ENCODE results near the gene DDI1.

Gene DDI1

DNA sequence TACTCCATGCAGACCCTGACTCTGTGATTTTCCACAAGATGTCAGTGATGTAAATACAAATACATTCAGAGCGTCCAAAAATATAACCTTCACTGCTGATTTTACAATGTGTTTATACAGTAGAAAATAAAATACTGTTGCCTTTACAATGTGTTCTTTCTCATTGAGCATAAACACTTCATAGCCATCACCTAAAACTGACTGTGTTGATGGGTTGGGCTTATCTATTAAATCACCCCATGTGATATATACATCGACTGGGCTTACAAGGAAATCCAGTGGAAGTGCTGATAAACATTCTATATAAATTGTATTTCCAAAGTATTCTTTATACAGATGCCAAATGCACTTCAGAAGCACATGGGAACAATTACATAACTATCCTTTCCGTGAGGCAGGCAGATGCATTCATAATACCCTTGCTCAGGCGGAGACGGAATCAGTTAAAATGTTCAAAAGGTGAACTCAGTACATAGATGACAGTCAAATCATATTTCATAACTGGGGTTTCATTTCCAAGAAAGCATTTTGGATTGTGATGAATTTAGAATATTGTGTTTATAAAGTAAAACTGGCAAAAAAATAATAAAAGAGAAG is 27.7 kb downstream of the DDI1 start:
- Histone ChIP-seq H3K79me1 (ENCODE audit: low read length) (no peaks in the 10 kb centered on the region), H2BK120ac (ENCODE audit: insufficient read depth, low read length, poor library complexity) (no peak overlapping the region), H3K79me2 (ENCODE audit: control insufficient read depth, insufficient read depth, low read length, poor library complexity) (no peaks in the 10 kb centered on the region), H4K8ac (ENCODE audit: low read depth, low read length) (no peak overlapping the region), H2AFZ (ENCODE audit: insufficient read depth, low read length, poor library complexity) (no peak overlapping the region), H2AK5ac (ENCODE audit: low read length) (no peak overlapping the region), H3K14ac (ENCODE audit: low read length) (no peak overlapping the region), H3K9me3 (ENCODE audit: insufficient read depth, low read depth, low read length) (no peaks in the 10 kb centered on the region), H4K12ac (ENCODE audit: low read depth, low read length) (no peak overlapping the region), H3K27ac (ENCODE audit: low read depth, low read length) (no peak overlapping the region), H4K91ac (ENCODE audit: low read depth, low read length) (no peak overlapping the region), H3K27me3 (ENCODE audit: insufficient read depth, low read length) (no peaks in the 10 kb centered on the region), H3K18ac (ENCODE audit: low read length) (no peak overlapping the region), H3K4ac (ENCODE audit: low read depth, low read length) (no peak overlapping the region), H3K4me2 (ENCODE audit: low read length) (no peak overlapping the region), H3K9ac (ENCODE audit: low read length) (no peak overlapping the region), H3K4me1 (ENCODE audit: control insufficient read depth in 1 of 2, insufficient read depth in 2 of 2, low read length in 2 of 2) (no peaks in the 10 kb centered on the region), H3K36me3 (ENCODE audit: control insufficient read depth in 1 of 2, insufficient read depth in 2 of 2, low read length in 2 of 2) (no peaks in the 10 kb centered on the region), H3K23ac (ENCODE audit: low read length) (no peak overlapping the region), H3K4me3 (ENCODE audit: low read depth, low read length) (no peak overlapping the region), H2BK5ac (ENCODE audit: low read depth, low read length, poor library complexity) (no peak overlapping the region), H2BK12ac (ENCODE audit: low read length) (no peak overlapping the region)
- DNase-seq: no peak
- no CpG with 5 or more reads among the region's 5 CpGs for WGBS (ENCODE audit: extremely low coverage, insufficient coverage, insufficient read length)

DNA sequence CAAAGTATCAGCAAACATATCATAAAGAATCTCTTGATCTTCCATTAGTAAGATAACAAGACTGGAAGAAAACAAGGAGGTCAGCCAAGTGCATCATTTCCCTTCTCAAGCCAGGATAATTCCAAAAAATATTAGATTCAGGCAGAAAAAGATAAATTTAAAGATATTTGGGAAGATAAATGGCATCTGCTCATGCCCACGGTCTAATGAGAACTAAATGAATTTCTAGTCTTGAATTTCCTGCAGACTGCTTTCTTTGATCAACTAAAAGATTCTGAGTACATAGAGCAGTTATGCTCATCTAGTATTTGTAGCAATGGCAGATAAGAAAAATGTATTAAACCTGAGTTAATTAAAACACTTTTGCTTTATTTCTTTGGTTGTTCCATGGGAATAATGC is 31.1 kb downstream of the DDI1 start:
- WGBS (ENCODE audit: extremely low coverage, insufficient coverage, insufficient read length): no CpG with 5 or more reads among the region's 1 CpG
- H3K79me1 ChIP-seq (ENCODE audit: low read length): no peaks in the 10 kb centered on the region
- H3K79me2 ChIP-seq (ENCODE audit: control insufficient read depth, insufficient read depth, low read length, poor library complexity): no peaks in the 10 kb centered on the region
- no peak overlapping the region for H4K8ac ChIP-seq (ENCODE audit: low read depth, low read length)
- H2BK120ac ChIP-seq (ENCODE audit: insufficient read depth, low read length, poor library complexity): no peak overlapping the region
- no peak overlapping the region for H3K27ac ChIP-seq (ENCODE audit: low read depth, low read length)
- H4K91ac ChIP-seq (ENCODE audit: low read depth, low read length): no peak overlapping the region
- H3K18ac ChIP-seq (ENCODE audit: low read length): no peak overlapping the region
- H3K23ac ChIP-seq (ENCODE audit: low read length): no peak overlapping the region
- H3K4me3 ChIP-seq (ENCODE audit: low read depth, low read length): no peak overlapping the region
- no peaks in the 10 kb centered on the region for H3K9me3 ChIP-seq (ENCODE audit: insufficient read depth, low read depth, low read length)
- H2BK5ac ChIP-seq (ENCODE audit: low read depth, low read length, poor library complexity): no peak overlapping the region
- H3K14ac ChIP-seq (ENCODE audit: low read length): no peak overlapping the region
- no peak overlapping the region for H3K4ac ChIP-seq (ENCODE audit: low read depth, low read length)
- no peak overlapping the region for H4K12ac ChIP-seq (ENCODE audit: low read depth, low read length)
- no peak overlapping the region for H3K4me2 ChIP-seq (ENCODE audit: low read length)
- no peaks in the 10 kb centered on the region for H3K4me1 ChIP-seq (ENCODE audit: control insufficient read depth in 1 of 2, insufficient read depth in 2 of 2, low read length in 2 of 2)
- no peaks in the 10 kb centered on the region for H3K36me3 ChIP-seq (ENCODE audit: control insufficient read depth in 1 of 2, insufficient read depth in 2 of 2, low read length in 2 of 2)
- H2BK12ac ChIP-seq (ENCODE audit: low read length): no peak overlapping the region
- no peak overlapping the region for H3K9ac ChIP-seq (ENCODE audit: low read length)
- no peaks in the 10 kb centered on the region for H3K27me3 ChIP-seq (ENCODE audit: insufficient read depth, low read length)
- no peak overlapping the region for H2AFZ ChIP-seq (ENCODE audit: insufficient read depth, low read length, poor library complexity)
- no peak overlapping the region for H2AK5ac ChIP-seq (ENCODE audit: low read length)
- no peak for DNase-seq

DNA sequence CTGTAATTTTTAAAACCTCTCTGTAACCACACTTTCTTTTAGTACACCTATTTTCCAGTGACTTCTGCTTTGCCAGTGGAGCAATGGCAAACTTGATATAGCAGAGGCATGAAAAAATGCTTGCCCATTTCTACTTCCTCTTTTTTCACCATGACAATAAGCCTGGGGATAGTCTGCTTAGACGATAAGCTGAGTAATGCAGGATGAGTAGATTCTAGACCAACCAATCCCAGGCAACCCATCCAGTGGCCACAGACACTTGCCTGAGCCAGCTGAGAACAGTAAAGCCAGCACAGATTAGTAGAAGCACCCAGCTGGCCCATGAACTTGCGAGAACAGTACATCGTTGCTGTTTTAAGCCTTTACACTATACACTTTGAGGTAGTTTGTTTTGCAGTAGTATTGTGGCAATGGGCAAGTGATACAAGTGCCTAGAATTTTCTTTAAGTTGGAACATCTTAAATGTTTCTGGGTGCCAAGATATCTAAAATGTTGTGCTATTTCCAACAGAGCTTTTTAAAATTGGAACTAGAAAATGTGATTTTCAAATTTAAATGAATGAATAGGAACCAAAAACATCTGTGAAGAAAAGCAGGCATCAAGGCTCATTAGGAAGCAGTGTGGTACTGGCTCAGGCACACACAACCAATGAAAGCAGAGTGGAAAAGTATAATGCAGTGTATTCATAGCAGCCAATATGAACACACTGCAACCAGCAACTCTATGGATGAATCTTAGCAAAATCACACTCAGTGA is 37.7 kb downstream of the DDI1 start:
- H2AFZ ChIP-seq (ENCODE audit: insufficient read depth, low read length, poor library complexity): no peak overlapping the region
- WGBS (ENCODE audit: extremely low coverage, insufficient coverage, insufficient read length): no CpG with 5 or more reads among the region's 3 CpGs
- no peak overlapping the region for H4K91ac ChIP-seq (ENCODE audit: low read depth, low read length)

DNA sequence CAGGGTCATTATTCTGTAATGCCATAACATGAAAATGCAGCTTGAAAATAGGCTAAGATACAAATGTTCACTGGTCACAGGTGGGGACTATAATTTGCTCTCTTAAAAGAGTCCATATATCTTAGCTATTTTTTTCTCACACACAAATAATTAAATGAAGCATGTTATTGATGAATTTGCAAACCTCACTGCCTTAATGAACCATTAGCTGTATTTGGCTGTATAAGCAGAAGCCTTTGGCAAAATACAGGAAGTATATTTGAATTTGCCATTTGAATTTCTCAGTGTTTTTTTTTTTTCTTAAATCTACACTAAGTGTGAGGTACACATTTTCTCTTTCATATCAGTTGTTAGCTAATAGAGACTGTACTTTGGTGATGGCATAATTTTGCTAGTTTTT is 38.7 kb downstream of the DDI1 start:
- Histone ChIP-seq H3K4me3 (ENCODE audit: low read depth, low read length) (no peak overlapping the region), H3K79me2 (ENCODE audit: control insufficient read depth, insufficient read depth, low read length, poor library complexity) (no peaks in the 10 kb centered on the region), H3K4me2 (ENCODE audit: low read length) (no peak overlapping the region), H4K8ac (ENCODE audit: low read depth, low read length) (no peak overlapping the region), H3K18ac (ENCODE audit: low read length) (no peak overlapping the region), H3K36me3 (ENCODE audit: control insufficient read depth in 1 of 2, insufficient read depth in 2 of 2, low read length in 2 of 2) (no peaks in the 10 kb centered on the region), H4K12ac (ENCODE audit: low read depth, low read length) (no peak overlapping the region), H3K27me3 (ENCODE audit: insufficient read depth, low read length) (no peaks in the 10 kb centered on the region), H3K4ac (ENCODE audit: low read depth, low read length) (no peak overlapping the region), H3K4me1 (ENCODE audit: control insufficient read depth in 1 of 2, insufficient read depth in 2 of 2, low read length in 2 of 2) (no peaks in the 10 kb centered on the region), H3K9ac (ENCODE audit: low read length) (no peak overlapping the region), H2AK5ac (ENCODE audit: low read length) (no peak overlapping the region), H3K14ac (ENCODE audit: low read length) (no peak overlapping the region), H2AFZ (ENCODE audit: insufficient read depth, low read length, poor library complexity) (no peak overlapping the region), H4K91ac (ENCODE audit: low read depth, low read length) (no peak overlapping the region), H2BK5ac (ENCODE audit: low read depth, low read length, poor library complexity) (no peak overlapping the region), H3K79me1 (ENCODE audit: low read length) (no peaks in the 10 kb centered on the region), H2BK120ac (ENCODE audit: insufficient read depth, low read length, poor library complexity) (no peak overlapping the region), H3K27ac (ENCODE audit: low read depth, low read length) (no peak overlapping the region), H3K23ac (ENCODE audit: low read length) (no peak overlapping the region), H3K9me3 (ENCODE audit: insufficient read depth, low read depth, low read length) (no peaks in the 10 kb centered on the region), H2BK12ac (ENCODE audit: low read length) (no peak overlapping the region)
- DNase-seq: no peak

More for the DNA sequence above, 37.7 kb downstream of the DDI1 start:
- no peak overlapping the region for H3K14ac ChIP-seq (ENCODE audit: low read length)
- no peak overlapping the region for H3K27ac ChIP-seq (ENCODE audit: low read depth, low read length)
- H3K4me3 ChIP-seq (ENCODE audit: low read depth, low read length): no peak overlapping the region
- no peaks in the 10 kb centered on the region for H3K27me3 ChIP-seq (ENCODE audit: insufficient read depth, low read length)
- H3K9me3 ChIP-seq (ENCODE audit: insufficient read depth, low read depth, low read length): no peaks in the 10 kb centered on the region
- no peak overlapping the region for H2BK120ac ChIP-seq (ENCODE audit: insufficient read depth, low read length, poor library complexity)
- H3K4ac ChIP-seq (ENCODE audit: low read depth, low read length): no peak overlapping the region
- no peaks in the 10 kb centered on the region for H3K79me2 ChIP-seq (ENCODE audit: control insufficient read depth, insufficient read depth, low read length, poor library complexity)
- H3K23ac ChIP-seq (ENCODE audit: low read length): no peak overlapping the region
- no peaks in the 10 kb centered on the region for H3K4me1 ChIP-seq (ENCODE audit: control insufficient read depth in 1 of 2, insufficient read depth in 2 of 2, low read length in 2 of 2)
- H3K9ac ChIP-seq (ENCODE audit: low read length): no peak overlapping the region
- no peak overlapping the region for H2BK12ac ChIP-seq (ENCODE audit: low read length)
- H4K8ac ChIP-seq (ENCODE audit: low read depth, low read length): no peak overlapping the region
- no peak overlapping the region for H2AK5ac ChIP-seq (ENCODE audit: low read length)
- H2BK5ac ChIP-seq (ENCODE audit: low read depth, low read length, poor library complexity): no peak overlapping the region
- no peak overlapping the region for H4K12ac ChIP-seq (ENCODE audit: low read depth, low read length)
- H3K4me2 ChIP-seq (ENCODE audit: low read length): no peak overlapping the region
- no peak overlapping the region for H3K18ac ChIP-seq (ENCODE audit: low read length)
- H3K79me1 ChIP-seq (ENCODE audit: low read length): no peaks in the 10 kb centered on the region
- DNase-seq: peak; percentile 0 to 8
- H3K36me3 ChIP-seq (ENCODE audit: control insufficient read depth in 1 of 2, insufficient read depth in 2 of 2, low read length in 2 of 2): no peaks in the 10 kb centered on the region
